GM12864 (cell line): ENCODE measurements around the gene CAT.

ENCODE experiments used
- DNase-seq: peaks from one replicate; pipeline ENCODE4 v3.0.0-alpha.2; 2011; ENCODE audit warnings: low read depth
- H3K4me3 ChIP-seq: 2 replicates; pipeline ENCODE4 v1.5.1; 2011; ENCODE audit warnings: mild to moderate bottlenecking, low read depth, low read length, control low read depth
- TF ChIP-seq, protein P1 (sequence below): IDR thresholded peaks from 2 replicates; pipeline ENCODE4 v1.5.1; 2011; ENCODE audit warnings: low read depth, mild to moderate bottlenecking, moderate library complexity, low read length, control low read depth, inconsistent platforms; ENCODE audit errors: missing control alignments

CAT gene

DNA sequence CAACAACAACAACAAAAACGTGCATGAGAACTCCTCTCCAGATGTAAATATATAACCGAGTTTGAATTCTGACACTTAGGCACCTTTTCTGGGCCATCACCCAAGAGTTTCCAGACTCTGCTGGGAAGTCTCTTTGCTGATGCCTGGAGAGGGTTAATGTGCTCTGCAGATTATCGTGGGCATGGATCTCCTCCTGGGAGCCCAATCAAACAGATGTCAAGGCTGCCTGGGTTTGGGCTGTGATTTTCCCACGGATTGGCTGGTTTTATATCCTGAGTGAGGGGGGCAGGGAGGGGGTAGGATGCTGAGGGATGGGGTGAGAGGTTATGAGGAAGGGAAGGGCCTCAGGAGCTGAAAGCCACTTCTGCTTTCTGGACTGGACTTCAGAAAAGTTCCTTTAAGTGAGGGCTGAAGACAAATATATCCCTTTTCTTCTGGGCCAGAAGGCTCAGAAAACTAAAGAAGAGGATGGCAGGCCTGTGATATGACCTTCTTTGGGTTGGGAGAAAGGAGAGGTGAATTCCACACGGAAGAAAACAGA lies 70.7 kb downstream of the CAT start:
- no peak overlapping the region for H3K4me3 ChIP-seq

DNA sequence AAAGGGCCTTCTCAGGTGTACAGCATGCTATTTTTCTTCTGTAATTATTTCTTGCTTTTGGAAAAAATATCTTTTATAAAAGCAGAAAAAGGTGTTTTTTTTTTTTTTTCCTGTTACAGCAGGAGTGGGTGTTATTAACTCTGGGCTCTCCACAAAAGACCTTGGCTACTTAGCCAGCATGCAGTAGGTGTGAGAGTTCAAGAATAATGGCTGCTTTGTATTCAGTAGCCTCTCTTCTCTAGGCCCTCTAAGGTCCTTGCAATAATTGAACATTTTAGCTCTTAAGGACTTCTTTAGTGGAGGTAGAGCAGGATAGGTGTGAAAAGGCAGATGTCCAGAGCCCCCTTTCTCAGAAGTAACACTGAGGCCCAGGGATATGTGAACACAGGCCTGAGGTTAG lies 71.5 kb downstream of the CAT start:
- TF ChIP-seq, protein P1, sequence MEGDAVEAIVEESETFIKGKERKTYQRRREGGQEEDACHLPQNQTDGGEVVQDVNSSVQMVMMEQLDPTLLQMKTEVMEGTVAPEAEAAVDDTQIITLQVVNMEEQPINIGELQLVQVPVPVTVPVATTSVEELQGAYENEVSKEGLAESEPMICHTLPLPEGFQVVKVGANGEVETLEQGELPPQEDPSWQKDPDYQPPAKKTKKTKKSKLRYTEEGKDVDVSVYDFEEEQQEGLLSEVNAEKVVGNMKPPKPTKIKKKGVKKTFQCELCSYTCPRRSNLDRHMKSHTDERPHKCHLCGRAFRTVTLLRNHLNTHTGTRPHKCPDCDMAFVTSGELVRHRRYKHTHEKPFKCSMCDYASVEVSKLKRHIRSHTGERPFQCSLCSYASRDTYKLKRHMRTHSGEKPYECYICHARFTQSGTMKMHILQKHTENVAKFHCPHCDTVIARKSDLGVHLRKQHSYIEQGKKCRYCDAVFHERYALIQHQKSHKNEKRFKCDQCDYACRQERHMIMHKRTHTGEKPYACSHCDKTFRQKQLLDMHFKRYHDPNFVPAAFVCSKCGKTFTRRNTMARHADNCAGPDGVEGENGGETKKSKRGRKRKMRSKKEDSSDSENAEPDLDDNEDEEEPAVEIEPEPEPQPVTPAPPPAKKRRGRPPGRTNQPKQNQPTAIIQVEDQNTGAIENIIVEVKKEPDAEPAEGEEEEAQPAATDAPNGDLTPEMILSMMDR = no peak
- DNase-seq = no peak
- H3K4me3 ChIP-seq = no peak overlapping the region

More for the DNA sequence above, 70.7 kb downstream of the CAT start:
- no peak for DNase-seq
- TF ChIP-seq, protein P1 = no peak

DNA sequence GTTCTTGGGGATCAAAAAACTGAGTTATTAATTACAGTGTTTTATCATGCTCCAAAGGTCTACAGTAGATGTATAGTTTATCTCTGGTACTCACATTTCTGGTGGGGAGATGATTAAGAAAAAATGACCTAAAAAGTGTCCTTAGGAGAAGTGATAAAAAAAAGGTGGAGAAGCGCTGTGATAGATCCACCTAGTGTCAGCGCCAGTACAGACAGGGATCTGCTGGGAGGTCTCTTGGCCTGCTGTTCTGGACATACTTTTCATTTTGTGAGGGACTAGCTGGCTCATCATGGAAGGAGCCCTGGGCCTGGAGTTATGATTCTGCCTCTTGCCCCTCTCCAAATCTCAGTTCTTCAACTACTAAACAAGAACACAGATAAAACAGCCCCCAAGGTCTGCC lies 71.9 kb downstream of the CAT start:
- TF ChIP-seq, protein P1 = no peak
- no peak overlapping the region for H3K4me3 ChIP-seq
- DNase-seq = no peak

DNA sequence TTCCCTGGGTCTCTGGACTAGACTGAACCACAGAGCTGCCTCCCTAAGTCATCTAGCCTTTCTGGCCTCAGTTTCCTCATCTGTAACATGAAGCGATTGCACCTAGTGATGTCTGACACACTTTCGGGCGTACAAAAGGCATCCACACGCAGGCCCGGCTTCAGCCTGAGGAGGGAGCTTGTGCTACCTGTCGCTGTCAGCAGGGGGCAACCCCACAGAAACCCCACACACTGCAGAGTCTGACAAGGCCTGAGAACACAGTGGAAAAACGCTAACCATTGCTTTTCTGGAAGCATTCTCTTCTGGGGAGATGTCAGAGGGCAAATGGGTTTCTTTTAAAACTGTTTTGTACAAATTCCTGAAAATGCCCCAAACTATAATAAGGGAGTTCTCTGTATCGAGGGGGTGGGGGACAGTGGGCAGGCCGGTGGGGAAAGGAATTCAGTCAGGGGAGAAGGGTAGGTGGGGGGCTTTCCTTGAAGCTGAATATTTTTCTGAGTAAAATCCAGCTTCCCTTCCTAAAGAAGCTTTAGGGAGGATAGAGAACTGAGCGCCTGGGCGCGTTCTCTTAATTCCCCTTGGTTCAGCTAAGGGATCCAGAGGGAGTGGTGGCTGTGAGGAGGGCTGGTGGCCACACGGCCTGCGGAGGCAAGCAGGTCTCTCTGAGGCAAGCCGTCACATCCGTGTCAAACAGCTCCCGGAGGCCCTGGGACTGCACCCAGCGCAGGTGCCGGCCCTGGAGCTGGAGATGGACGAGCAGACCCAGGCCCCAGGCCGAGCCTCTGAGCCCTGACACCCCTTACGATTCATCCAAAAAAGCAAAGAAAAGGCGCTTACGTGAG lies 74.3 kb downstream of the CAT start:
- H3K4me3 ChIP-seq = no peak overlapping the region
- peak; percentile 41 for DNase-seq
- TF ChIP-seq, protein P1 = peak; percentile 95

DNA sequence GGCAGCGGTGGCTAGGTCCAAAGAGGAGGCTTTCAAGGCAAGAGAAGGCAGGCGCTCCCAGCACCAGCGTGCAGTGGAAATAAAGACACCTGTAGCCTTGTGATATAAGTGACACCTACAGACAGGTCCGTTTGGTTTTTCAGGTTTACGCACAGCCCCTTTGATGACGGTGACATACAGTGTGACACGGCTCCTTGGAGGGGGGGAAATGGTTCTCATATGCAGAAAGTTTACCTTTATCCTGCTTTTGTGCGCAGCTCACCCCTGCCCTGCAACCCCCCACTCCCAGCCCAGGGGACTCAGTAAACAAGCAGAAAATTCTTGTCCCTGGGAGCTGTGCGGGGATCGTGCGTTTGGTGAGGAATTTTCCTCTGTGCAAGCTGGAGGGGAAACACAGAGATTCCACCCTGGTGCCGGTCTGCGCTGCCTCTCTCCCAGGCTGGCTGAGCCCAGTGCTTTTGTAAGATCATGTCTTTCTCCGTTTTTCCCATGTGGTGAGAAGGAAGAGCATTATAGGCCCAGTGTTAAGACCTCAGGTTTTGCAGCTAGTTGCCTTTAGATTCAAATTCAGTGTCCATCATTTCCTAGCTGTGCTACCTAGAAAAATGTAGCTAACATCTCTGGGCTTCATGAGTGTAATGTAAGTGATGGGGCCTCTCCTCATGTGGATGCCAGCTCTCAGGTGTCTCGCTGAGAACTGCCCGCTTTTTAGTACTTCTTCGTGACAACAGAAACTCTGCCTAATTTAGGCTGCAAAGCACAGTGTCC lies 75.1 kb downstream of the CAT start, which contains the start of gene ELF5:
Gene ELF5 (minus strand): TSS at position 113 of the 768 bp plus-strand sequence. CDS start 8,045 bp downstream, outside the sequence.
- TF ChIP-seq, protein P1 = no peak
- no peak within 1 kb of the TSS for H3K4me3 ChIP-seq
- DNase-seq = no peak

DNA sequence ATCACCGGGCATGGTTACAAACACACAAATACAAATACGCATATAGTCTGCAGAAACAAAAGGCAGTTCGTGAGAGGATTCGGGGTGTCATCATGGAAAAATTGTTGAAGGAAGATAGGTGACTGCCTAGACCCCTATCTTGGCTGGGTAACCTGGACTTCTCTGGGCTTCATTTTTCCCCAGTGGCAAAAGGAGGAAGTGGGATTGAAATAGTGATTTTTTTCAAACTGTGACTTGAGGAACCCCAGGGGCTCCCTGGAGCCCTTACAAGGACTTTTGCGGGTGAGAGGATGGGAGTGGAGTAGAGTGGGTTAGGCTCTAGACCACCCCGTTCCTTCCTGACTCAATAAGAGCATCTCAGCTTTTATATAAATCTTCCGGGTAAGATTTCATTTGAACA lies 75.9 kb downstream of the CAT start:
- DNase-seq = no peak
- no peak overlapping the region for H3K4me3 ChIP-seq
- TF ChIP-seq, protein P1 = no peak
